GM19372 (cell line): Measurements from ENCODE around the gene DYNLT4.
"Not testable (repeated sequence)": the region's sequence is repeated elsewhere in the genome, so short reads cannot be mapped to it uniquely, and the experiment has no call there.

Experiments used
- ATAC-seq: cut with Tn5 transposase; IDR thresholded peaks from one replicate; pipeline ENCODE4 v1.9.1; 2021; ENCODE audit warnings: mild to moderate bottlenecking, low read depth, moderate library complexity; ENCODE audit not compliant: unreplicated experiment

Gene DYNLT4

DNA sequence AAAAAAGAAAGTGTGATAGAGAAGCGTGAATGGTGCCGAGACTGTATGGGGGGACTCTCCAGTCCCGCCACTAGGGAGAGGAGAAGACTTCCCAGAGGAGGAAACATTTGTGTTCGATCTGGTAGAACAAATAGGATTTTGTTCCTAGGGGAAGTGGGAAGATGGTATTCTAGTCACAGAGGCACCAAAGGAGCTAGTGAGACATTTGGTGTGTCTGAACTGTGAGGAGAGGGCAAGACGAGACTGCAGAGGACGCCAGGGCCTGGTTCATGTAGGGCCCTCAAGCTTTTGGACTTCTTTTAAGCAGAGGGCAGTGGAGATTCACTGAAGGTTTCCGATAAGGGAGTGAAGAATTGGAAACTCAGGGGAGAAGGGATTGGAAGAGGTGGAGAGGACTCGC lies 4.1 kb upstream of the DYNLT4 start:
- no peak for ATAC-seq

DNA sequence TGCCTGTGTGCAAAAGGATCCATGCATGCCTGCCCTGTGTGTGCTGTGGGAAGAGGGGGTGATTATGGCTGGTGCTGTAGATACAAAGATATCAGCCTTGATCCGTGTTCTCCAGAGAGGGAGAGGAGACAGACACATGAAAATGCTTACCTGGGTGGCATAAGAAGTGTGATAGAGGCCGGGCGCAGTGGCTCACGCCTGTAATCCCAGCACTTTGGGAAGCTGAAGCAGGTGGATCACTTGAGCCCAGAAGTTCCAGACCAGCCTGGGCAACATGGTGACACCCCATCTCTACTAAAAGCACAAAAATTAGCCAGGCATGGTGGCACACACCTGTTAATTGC lies 3.6 kb upstream of the DYNLT4 start:
- not testable (repeated sequence) for ATAC-seq

DNA sequence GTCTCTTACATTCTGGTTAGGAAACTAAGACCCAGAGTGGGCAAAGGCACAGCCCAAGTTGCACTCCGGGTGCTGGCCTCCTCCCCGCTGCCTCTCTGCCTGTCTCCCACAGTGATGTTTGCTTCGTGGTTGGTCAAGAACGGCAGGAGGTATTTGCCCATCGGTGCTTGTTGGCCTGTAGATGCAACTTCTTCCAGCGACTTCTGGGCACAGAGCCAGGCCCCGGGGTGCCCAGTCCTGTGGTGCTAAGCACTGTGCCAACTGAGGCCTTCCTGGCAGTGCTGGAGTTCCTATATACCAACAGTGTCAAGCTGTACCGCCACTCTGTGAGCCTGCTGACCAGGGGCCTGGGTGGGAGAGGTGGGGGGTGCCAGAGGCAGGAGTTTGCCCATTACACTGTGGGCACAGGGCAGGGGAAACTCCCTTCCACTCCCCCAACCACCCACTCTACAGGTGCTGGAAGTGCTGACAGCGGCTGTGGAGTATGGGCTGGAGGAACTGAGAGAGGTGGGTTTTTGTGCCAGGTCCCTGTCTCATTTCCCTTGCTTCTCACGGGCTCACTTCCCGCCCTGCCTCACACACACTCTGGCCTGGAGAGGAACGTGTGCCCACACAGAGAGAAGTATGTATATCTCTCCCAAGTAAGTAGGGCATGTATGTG lies 3.1 kb upstream of the DYNLT4 start:
- ATAC-seq, result no peak

DNA sequence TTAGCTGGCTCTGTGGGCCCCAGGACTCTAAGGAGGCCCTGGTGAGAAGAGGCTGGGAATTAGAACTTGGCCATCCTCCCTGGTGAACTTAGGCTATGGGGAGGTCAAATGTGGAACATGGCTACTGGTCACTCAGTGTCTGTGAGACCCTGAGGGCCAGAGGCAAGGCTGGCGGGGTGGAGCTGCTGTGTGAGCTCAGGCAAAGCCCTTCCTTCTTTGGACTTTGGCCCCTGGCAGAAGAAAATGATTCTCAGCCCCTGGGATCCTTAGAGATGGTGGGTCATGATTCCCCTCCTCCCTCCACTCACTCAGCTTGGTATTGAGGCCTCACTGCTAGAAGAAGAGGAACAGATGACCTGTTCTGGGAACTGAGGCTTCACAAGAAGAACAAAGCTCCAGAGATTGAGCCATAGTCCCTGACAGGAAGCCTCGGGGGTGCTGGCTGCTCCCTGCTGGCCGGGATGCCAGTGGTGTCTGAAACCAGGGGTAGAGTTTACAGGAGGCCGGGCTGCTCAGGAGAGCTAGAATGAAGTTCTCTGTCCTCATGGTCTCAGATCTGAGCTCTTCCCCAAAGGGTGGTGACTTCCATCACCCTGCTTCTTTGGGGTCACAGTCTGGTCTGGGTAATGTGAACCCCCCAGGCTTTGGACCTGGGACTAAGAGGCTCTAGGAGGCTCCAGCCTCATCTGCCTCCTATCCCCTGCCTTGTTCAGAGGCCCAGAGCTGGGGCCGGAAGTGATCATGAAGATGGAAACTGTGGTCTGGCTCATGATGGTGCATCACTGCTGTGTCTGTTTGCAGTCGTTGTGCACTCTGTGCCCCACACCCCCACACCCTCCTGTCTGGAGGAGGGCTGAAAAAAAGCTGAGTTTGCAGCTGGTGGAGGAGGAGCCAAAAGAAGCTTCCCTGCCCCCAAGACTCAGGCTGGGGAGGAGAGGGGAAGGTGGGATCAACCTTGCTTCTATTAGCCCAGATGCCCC lies 2.1 kb upstream of the DYNLT4 start:
- ATAC-seq, result peak; percentile 59

DNA sequence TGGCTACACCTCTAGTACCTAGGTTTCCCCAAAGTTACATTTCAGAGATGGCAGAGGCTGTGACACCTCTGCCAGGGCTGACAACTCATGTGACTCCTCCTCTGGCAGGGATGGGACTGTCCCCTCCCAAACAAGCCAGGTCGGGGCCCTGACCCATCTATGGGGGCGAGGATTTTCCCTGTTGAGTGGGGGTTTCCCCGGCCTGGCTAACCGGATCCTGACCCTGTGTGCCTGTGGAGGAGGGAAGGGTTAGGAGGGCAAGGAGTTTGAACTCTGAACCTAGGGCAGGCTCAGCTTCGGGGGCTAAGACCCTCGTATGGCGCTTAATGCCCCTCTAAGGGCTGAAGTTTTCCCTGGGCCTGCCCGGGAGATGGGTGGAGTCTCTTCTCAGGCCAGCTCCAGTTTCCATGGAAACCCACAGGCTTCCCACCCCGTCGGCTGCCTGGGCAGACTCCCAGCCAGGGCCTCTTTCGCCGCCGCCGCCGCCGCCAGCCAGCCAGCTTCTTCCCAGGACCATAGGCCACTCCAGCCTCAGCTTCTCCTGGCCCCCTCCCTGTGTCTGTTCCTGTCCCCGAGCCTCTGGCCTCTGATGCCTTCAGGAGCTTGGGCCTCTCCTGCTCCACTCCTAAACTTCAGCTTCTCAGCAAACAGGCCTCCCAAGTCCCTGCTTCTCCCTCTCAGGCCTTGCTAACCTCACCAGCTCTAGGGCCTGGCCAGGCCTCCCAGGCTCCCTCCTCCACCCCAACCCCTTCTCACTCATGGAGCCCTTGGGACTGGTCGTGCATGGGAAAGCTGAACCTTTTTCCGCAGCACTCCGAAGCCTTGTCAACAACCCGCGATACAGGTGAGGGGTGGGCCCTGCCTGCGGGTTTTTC lies 1.1 kb upstream of the DYNLT4 start, which contains the start of gene BTBD19:
TSS of gene BTBD19 (plus strand) at position 461 of the 875 bp plus-strand sequence. CDS start at position 759, 298 bp downstream.
- no peak for ATAC-seq

DNA sequence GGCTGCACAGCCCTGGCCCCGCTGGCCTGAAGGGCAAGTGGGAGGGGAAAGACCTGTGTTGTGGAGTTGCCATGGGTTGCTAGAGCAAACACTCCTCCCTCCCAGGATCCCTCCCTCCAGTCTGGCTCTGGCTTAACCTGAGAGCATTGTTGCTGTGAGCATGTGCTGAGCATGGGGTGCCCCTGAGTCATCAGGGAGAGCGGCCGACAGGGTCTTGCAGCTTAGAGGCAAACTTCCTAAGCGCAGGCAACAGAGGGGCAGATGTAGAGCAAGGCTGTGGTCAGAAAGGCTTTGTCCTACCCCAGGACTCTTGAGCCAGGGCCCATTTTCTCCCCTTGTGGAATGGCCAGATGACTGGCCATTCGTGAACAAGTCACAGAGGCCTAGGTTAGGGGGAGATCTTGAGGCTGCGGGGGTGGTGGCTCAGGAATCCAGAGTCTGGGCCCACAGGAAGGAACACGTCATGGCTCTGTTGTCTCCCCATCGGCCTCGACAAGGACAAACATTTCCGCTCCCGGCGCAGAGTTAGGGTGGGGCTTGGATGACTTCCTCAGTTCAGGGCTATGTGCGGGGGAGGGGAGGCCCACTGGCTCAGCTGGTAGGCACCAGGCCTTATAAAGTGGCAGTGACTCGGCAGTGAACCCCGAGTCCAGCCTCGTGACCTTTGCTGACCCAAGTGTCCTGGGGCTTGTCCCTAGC lies 362 bp upstream of the DYNLT4 start:
- ATAC-seq, result no peak

DNA sequence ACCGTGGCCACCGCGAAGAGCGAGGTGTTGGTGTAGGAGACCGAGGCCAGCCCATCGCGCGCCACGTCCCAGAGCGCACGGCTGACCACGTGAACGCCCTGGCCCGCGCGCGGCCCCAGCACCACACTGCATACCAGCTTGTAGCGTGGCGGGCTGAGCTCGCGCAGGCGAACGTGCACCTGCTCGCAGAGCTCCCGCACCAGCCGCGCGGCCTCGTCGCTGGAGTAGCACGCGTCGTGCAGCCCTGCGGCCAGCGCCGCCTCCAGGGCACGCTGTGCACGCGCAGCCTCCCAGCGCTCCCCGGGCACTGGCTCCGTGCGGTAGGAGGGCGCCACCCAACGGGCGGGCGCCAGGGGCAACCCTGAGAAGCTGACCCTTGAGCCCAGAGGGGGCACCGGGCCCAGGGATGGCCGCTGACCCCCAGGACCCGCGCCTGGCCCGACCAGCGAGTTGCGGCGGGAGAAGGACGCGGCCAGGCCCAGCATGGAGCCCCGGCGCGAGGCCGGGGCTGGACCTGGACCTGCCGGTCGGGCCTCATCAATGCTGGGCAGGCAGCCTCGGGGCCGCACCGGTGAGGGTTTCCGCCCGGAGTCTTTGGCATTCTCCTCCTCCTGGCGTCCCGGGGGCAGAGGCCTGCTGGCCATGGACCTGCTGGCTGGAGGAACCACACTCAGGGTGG lies 987 bp downstream of the DYNLT4 start:
- ATAC-seq, result no peak

DNA sequence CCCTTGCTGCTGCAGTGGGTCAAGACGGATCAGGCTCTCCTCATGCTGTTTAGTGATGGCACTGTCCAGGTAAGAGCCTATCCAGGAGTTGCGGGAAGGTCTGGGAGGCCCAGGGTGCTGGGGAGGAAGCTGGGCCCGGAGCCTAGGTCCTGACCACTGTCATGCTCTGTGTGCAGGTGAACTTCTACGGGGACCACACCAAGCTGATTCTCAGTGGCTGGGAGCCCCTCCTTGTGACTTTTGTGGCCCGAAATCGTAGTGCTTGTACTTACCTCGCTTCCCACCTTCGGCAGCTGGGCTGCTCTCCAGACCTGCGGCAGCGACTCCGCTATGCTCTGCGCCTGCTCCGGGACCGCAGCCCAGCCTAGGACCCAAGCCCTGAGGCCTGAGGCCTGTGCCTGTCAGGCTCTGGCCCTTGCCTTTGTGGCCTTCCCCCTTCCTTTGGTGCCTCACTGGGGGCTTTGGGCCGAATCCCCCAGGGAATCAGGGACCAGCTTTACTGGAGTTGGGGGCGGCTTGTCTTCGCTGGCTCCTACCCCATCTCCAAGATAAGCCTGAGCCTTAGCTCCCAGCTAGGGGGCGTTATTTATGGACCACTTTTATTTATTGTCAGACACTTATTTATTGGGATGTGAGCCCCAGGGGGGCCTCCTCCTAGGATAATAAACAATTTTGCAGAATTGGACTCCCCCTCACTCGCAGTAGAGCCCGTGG lies 1.7 kb downstream of the DYNLT4 start:
- ATAC-seq, result no peak

DNA sequence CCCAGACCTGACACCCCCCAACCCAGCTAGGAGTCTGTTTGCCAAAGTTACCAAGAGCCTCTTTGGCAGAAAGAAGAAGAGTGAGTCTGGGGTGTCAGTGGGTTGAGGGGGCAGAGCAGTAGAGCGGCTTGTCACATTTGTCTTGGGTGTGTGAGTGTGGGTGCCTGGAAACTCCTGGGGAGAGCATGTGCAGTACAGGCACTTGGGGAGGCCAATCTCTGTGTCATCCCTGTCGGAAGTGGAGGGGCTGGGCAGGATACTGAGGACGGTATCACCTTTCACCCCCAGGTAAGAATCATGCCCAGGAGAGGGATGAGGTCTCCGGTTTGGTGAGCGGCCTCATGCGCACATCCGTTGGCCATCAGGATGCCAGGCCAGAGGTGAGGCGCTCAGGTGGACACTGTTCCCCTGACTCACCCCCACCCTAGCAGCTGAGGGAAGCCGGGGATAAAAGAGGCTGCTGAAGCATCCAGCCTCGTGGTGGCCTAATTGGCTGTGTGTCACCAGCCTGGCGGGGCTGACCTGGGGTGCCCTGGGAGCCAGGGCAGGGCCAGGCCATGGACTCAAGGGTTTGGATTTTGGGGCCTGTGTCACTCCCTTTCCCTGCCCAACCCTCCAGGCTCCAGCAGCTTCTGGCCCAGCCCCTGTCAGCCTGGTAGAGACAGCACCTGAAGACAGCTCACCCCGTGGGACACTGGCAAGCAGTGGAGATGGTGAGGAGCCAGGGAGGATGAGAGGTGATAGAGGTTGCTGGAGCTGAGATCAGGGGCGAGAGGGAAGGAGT lies 3.6 kb downstream of the DYNLT4 start:
- ATAC-seq, result no peak

DNA sequence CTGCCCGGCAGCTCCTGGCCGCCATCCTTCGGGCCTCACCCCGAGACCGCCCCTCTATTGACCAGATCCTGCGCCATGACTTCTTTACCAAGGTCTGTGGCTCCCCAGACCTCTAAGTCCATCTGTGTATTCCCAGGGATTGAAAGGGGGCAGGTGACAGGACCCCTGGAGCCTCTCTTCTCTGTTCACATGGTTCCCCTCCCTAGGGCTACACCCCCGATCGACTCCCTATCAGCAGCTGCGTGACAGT lies 4.2 kb downstream of the DYNLT4 start:
- no peak for ATAC-seq

DNA sequence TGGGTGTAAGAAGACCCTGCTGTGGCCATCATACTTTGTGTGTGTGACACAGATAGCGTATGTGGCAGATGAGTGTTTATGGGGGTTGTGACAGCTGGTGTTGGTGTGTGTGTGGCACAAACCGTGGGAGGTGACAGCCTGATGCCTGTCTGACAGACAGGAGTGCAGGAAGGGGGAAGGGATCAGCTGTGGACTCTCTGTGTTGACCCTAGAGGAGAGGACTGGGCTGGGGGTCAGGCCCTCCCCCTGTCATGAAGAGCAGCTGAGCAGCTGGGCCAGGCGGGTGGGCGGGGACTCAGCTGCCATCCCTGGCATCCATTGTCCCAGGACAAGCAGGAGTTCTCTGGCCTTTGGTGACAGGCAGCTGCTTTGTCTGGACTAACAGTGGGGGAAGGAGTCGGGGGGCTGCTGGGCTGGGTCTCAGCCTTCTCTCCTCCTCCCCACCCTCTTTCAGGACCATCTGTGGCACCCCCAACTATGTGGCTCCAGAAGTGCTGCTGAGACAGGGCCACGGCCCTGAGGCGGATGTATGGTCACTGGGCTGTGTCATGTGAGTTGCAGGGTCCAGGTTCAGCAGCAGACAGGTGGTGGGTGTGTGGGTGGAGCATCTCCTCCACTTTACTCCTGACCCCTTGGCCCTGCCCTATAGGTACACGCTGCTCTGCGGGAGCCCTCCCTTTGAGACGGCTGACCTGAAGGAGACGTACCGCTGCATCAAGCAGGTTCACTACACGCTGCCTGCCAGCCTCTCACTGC lies 4.7 kb downstream of the DYNLT4 start:
- no peak for ATAC-seq

DNA sequence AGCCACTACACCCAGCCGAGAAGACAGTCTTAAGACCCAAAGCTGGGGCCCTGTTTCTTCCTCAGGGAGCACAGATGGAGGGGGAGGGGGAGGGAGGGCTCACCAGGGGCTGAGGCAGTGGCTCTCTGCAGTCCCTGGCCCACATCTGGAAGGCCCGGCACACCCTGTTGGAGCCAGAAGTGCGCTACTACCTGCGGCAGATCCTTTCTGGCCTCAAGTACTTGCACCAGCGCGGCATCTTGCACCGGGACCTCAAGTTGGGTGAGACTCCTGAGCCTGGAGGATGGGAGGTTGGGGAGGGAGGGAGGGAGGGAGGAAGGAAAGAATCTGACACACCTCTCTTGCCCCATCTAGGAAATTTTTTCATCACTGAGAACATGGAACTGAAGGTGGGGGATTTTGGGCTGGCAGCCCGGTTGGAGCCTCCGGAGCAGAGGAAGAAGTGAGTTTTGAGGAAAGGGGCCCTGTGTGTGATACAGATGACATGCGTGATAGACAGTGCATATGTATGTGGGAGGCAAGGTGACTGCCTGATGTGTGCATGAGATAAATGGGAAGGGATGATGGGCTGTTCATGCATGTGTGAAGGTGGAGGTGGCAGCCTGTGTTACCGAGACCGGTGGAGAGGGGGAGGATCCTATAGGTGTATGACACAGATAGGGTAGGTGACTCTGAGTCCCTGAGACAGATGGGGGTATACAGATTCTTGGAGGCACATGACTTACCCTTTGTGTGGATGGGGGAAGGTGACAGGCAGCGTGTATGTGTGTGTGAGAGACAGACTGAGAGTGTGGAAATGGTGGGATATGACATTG lies 5.5 kb downstream of the DYNLT4 start:
- ATAC-seq, result no peak

DNA sequence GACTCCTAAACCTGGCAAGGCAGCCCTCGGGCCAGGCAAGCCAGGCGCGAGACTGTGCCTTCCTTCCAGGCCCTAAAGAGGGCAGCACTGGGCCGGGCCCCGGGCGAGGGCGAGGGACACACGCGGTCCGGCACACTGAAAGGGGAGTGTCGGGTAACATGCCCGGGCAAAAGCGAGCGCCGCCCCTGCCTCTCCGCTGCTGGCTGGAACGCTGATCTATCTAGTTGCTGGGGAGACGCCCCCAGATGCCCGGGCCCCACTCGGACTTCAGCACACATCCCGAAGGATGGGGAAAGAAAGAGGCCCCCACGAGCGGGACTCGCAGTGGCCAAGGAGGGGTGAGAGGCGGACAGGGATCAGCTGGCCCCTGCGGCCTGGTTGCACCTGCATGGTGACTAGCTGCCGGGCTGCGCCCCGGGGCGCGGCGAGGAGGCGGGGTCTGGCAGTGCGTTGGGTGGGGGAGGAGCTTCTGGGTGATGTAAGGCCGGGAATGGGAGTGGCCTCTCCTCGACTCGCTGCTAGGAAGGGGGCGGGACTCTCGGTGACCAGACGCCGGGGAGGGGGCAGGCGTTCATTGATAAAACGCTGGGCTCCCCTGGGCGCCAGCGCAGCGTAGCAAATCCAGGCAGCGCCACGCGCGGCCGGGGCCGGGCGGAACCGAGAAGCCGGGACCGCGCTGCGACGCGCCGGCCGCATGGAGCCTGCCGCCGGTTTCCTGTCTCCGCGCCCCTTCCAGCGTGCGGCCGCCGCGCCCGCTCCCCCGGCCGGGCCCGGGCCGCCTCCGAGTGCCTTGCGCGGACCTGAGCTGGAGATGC lies 7.2 kb downstream of the DYNLT4 start, which contains the start of gene PLK3:
TSS of gene PLK3 (plus strand) at position 608 of the 815 bp plus-strand sequence. CDS start at position 695, 87 bp downstream.
- peak; percentile 87 for ATAC-seq

DNA sequence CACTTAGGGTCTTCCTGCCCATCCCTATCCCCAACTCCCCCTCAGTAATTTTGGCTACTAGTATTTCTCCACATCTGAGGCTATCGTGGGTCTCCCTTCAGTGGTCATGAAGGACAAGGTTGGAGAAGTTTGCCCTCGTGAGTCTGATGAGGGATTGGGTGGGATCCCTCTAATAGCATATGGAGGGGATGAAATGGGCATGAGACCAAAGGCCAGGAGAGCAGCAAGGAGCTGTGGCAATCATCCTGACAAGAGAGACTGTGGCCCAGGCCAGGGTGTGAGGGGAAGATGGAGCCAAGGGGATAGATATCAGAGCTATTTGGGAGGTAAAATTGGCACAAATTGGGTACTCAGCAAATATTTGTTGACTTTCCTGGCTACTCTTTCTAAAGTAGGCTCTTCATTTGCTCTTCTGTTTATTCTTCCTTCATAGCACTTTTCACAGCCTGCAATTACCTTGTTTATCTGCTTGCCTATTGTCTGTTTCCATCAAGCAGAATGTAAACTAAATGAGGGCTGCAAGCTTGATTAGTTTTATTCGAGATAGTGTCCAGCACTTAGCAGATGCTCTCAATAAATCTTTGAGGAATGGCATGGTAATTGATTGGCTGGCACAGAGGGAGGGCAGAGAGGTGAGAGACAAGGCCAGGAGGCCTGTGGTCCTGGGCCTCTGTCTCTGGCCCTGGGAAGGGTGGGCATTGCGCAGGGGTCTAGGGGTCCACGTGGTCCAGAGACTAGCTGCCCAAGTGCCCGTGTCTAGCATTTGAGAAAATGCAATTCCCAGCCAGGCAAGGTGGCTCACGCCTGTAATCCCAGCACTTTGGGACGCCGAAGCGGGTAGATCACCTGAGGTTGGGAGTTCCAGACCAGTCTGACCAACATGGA lies 8.4 kb downstream of the DYNLT4 start:
- no peak for ATAC-seq

DNA sequence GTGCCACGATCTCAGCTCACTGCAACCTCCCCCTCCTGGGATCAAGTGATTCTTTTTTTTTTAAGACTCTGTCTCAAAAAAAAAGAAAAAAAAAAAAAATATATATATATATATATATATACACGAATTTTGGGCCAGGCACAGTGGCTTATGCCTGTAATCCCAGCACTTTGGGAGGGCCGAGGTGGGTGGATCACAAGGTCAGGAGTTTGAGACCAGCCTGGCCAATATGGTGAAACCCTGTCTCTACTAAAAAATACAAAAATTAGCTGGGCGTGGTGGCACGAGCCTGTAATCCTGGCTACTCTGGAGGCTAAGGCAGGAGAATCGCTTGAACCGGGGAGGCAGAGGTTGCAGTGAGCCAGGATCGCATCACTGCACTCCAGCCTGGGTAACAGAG lies 9.3 kb downstream of the DYNLT4 start:
- ATAC-seq, result not testable (repeated sequence)
